Endometrial microvascular endothelial cells (primary cell): Measurements from ENCODE around the gene ATP5F1D. TPM values are rescaled to one million over a fixed set of nuclear protein-coding genes. Genes with fewer than 3 reads are reported as not detected.

ENCODE experiments used
- in situ Hi-C: cut with HindIII; loops from 2 replicates; pipeline ENCODE4 v1.10.0; 2017; ENCODE audit warnings: low sequenced_read_pairs, low pct_unique_long_range_greater_than_20kb; ENCODE audit errors: inconsistent ontology term
- total RNA-seq: library from RNA; depleted of rRNA; stranded (reverse); fragments of >200 nt; gene quantifications from one replicate; pipeline ENCODE4 v1.2.3, GENCODE V29; 2015; ENCODE audit errors: inconsistent ontology term

ATP5F1D gene
- total RNA-seq, 1 donor from 2014 or later: 75.4 TPM

- in situ Hi-C loops: no loop called here
These were observed 23.5 kb downstream of the ATP5F1D start for GRCh38 chr19:1264801-1265614.

- in situ Hi-C loops: no loop called here
These were observed 24.1 kb downstream of the ATP5F1D start for GRCh38 chr19:1265615-1266128.

GRCh38 chr19:1266129-1266915, 24.8 kb downstream of the ATP5F1D start:
- in situ Hi-C loops: no loop called here

GRCh38 chr19:1266916-1267476, 25.4 kb downstream of the ATP5F1D start:
- in situ Hi-C loops: no loop called here

- in situ Hi-C loops: no loop called here
These were observed 26.1 kb downstream of the ATP5F1D start for GRCh38 chr19:1267477-1268225.

- in situ Hi-C loops: no loop called here
These were observed 26.9 kb downstream of the ATP5F1D start for GRCh38 chr19:1268226-1269064.

- in situ Hi-C loops: no loop called here
These were observed 27.5 kb downstream of the ATP5F1D start, which contains the start of gene CIRBP for GRCh38 chr19:1269065-1269477. Gene CIRBP, plus strand, starts transcription at chr19:1269332. Its CDS starts 1,602 bp downstream, at chr19:1270934.

GRCh38 chr19:1269478-1270212, 28.1 kb downstream of the ATP5F1D start:
- in situ Hi-C loops: no loop called here

- in situ Hi-C loops: no loop called here
These were observed 28.8 kb downstream of the ATP5F1D start for GRCh38 chr19:1270213-1270853.

GRCh38 chr19:1270854-1271527, 29.4 kb downstream of the ATP5F1D start:
- in situ Hi-C loops: no loop called here

- in situ Hi-C loops: no loop called here
These were observed 30.2 kb downstream of the ATP5F1D start for GRCh38 chr19:1271528-1272422.

- in situ Hi-C loops: no loop called here
These were observed 31.1 kb downstream of the ATP5F1D start for GRCh38 chr19:1272423-1273262.

GRCh38 chr19:1273263-1274041, 31.9 kb downstream of the ATP5F1D start:
- in situ Hi-C loops: no loop called here
